ENCODE measurements around the gene CD58.
"Not testable (repeated sequence)": the region's sequence is repeated elsewhere in the genome, so short reads cannot be mapped to it uniquely, and the experiment has no call there.

The CD58 gene

GRCh38 chr1:116597388-116597787 is 26.6 kb upstream of the CD58 start:
- H3K4me3 ChIP-seq (ENCODE audit: low read depth, low read length); DNase-seq (ENCODE audit: low read depth): not testable (repeated sequence)

GRCh38 chr1:116596742-116597307 is 26.0 kb upstream of the CD58 start:
- DNase-seq (ENCODE audit: low read depth), result not testable (repeated sequence)

GRCh38 chr1:116595946-116596741 is 25.3 kb upstream of the CD58 start:
- H3K4me3 ChIP-seq (ENCODE audit: low read depth, low read length), result not testable (repeated sequence)
- TF ChIP-seq CTCF (IDR thresholded peaks at IDR 0.05; ENCODE audit: low read depth, low read length), result peak; percentile 47
- peak; percentile 44 for DNase-seq (ENCODE audit: low read depth)

More at GRCh38 chr1:116596742-116597307, 26.0 kb upstream of the CD58 start:
- not testable (repeated sequence) for H3K4me3 ChIP-seq (ENCODE audit: low read depth, low read length)

GRCh38 chr1:116595065-116595840 is 24.4 kb upstream of the CD58 start:
- not testable (repeated sequence) for DNase-seq (ENCODE audit: low read depth); H3K4me3 ChIP-seq (ENCODE audit: low read depth, low read length)

GRCh38 chr1:116593977-116594376 is 23.2 kb upstream of the CD58 start:
- DNase-seq (ENCODE audit: low read depth); H3K4me3 ChIP-seq (ENCODE audit: low read depth, low read length): not testable (repeated sequence)

- H3K4me3 ChIP-seq (ENCODE audit: low read depth, low read length); DNase-seq (ENCODE audit: low read depth): not testable (repeated sequence)
Measured at GRCh38 chr1:116593401-116593800, 22.6 kb upstream of the CD58 start.

- H3K4me3 ChIP-seq (ENCODE audit: low read depth, low read length); DNase-seq (ENCODE audit: low read depth): not testable (repeated sequence)
Measured at GRCh38 chr1:116591951-116592605, 21.3 kb upstream of the CD58 start.

GRCh38 chr1:116591006-116591950 is 20.5 kb upstream of the CD58 start:
- H3K4me3 ChIP-seq (ENCODE audit: low read depth, low read length); DNase-seq (ENCODE audit: low read depth): not testable (repeated sequence)

- not testable (repeated sequence) for DNase-seq (ENCODE audit: low read depth); H3K4me3 ChIP-seq (ENCODE audit: low read depth, low read length)
Measured at GRCh38 chr1:116590359-116591005, 19.7 kb upstream of the CD58 start.

- DNase-seq (ENCODE audit: low read depth); H3K4me3 ChIP-seq (ENCODE audit: low read depth, low read length): not testable (repeated sequence)
Measured at GRCh38 chr1:116589101-116589735, 18.4 kb upstream of the CD58 start.
